HG03354 (cell line): ENCODE results near the gene SBF2.
"Not testable (repeated sequence)": the region's sequence is repeated elsewhere in the genome, so short reads cannot be mapped to it uniquely, and the experiment has no call there.

Experiments
- ATAC-seq: cut with Tn5 transposase; IDR thresholded peaks from one replicate; pipeline ENCODE4 v1.9.1; 2021; ENCODE audit warnings: mild to moderate bottlenecking; ENCODE audit not compliant: unreplicated experiment, poor library complexity, severe bottlenecking

SBF2 gene

GRCh38 chr11:9753021-9753420 lies 541.0 kb downstream of the SBF2 start:
- ATAC-seq: no peak

GRCh38 chr11:9752091-9752490 lies 541.9 kb downstream of the SBF2 start:
- ATAC-seq: no peak

DNA sequence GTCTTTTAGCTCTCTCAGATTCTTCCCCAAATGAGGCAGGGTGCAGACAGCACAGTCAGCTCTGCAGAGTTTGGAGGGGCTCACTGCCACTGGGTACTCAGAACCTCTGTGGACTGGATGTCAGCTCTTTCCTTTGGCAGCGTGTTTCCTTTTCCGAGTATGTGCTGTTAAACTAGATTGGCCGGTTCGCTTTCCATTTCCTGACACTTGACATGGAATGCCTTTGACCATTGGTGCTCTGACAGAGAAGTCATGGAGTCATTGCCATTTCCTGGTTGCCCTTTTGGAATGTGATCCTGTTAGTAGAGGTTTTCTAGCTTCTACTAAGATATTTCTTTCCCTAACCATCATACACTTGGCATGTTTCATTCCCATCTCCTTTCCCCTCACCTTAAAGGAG lies 543.5 kb downstream of the SBF2 start:
- ATAC-seq: no peak

DNA sequence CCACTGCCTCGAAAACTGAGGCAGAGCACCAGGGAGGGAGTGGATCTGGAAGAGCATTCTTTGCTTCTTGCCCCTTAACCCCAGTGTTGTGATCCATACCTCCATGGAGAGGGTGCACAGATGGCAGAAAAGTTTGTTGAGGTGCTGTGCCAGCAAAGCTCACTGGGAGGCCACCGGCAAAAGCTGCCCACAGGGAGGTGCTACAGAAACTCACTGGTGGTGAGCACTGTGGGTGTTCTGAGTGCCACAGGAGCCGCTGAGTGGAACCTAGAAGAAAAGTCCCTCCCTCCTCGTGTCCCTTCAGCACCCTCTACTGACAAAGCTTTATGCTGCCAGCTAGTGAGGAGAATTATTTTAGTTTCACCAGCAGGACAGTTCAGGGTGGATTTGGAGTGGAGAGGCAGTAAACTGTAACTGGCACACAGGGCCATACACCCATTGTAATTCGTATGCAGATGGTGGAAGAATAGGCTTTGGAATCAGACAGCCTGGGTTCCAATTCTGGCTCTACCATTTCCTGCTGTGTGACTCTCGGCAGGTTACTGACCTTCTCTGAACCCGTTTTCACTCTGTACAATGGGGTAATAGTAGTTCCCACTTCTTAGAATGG lies 545.6 kb downstream of the SBF2 start:
- ATAC-seq: peak; percentile 69

DNA sequence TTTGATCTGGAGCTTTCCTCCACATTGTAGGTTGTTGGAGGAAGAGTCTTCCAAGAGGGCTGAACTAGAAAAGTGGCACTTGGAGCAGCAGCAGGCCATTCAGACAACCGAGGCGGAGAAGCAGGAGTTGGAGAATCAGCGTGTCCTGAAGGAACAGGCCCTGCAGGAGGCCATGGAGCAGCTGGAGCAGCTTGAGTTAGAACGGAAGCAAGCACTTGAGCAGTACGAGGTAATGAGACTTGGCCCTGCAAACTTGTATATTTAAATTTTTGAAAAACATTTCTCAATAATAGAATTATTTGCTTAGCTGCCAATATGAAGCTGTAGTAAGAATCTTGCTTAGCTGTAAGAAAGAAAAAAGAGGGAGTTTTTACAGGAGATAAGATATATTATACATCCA lies 546.2 kb downstream of the SBF2 start:
- ATAC-seq: no peak

GRCh38 chr11:9747229-9747628 lies 546.8 kb downstream of the SBF2 start:
- ATAC-seq: no peak

GRCh38 chr11:9745411-9746211 lies 548.4 kb downstream of the SBF2 start:
- peak; percentile 54 for ATAC-seq

- ATAC-seq: not testable (repeated sequence)
These were observed 550.5 kb downstream of the SBF2 start for GRCh38 chr11:9743512-9743911.

DNA sequence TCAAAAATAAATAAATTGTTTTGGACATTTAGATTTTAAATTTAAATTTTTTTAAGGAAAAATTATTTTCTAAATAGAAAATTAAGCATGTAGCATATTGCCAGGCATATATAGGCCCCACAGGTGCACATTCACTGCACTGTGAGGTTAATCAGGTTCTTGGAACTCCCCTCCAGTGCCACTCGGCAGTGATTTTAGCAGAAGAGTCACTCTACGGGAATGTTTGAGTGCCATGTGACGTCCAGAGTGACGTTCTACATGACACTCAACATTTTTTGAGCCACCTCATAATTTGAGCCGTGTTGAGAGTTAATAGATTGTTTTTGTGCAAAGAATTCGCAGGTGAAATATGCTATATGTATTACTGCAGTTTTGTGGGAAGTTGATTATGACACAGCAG lies 552.8 kb downstream of the SBF2 start:
- no peak for ATAC-seq

- no peak for ATAC-seq
These were observed 553.7 kb downstream of the SBF2 start for GRCh38 chr11:9740202-9740883.

DNA sequence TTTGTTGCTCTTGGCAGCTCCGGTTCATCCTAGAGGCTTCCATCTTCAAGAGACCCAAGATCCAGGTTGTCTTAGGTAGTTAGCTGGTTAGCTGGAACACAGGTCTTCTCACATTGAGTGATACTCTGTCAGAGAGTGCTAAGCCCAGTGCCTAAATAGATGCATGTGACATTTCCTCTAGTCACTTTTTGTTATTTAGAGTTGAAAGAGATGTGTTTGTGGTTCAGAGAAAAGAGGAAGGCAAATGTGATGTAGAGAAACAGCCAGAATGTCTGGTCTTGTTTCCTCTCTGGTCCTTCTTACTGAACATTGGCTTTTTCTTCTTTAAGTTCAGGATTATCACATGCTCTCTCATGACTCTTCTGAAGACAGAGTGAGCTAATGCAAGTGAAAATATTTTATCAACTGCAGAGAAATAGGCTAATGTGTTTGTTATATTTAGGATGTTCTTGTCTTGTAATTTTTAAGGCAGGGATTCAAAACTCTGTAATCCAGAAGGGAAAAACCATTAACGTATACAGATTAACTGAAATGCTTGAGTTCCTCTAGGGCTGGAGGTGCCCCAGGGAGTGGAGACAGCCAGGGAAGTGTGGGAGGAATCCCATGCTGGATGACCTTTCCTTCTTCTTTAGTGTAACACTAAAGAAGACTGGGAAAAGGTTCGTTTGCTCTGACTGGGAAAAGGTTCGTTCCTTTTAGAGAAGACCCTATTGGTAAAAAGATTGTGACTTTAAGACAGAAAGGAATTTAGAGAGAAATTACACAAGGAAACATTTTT lies 554.7 kb downstream of the SBF2 start:
- peak; percentile 53 for ATAC-seq

- ATAC-seq: no peak
These were observed 555.3 kb downstream of the SBF2 start for GRCh38 chr11:9738707-9739106.

DNA sequence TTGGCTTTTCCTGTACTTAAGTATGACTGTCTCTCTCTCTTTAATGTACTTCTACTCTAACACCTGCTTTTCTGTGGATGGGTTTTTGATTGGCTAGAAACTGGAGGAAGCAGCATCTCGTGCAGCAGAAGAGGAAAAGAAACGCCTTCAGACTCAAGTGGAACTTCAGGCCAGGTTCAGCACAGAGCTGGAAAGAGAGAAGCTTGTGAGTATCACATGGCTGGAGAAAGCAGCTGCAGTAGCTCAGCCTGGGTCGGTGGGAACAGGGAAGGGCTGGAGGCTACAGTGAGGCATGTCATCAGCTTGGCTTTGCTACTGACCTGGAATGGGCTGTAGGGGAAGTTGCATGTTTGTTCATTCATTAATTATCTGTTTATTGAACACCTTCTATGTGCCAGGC lies 555.9 kb downstream of the SBF2 start:
- no peak for ATAC-seq

GRCh38 chr11:9736365-9736764 lies 557.7 kb downstream of the SBF2 start:
- no peak for ATAC-seq

DNA sequence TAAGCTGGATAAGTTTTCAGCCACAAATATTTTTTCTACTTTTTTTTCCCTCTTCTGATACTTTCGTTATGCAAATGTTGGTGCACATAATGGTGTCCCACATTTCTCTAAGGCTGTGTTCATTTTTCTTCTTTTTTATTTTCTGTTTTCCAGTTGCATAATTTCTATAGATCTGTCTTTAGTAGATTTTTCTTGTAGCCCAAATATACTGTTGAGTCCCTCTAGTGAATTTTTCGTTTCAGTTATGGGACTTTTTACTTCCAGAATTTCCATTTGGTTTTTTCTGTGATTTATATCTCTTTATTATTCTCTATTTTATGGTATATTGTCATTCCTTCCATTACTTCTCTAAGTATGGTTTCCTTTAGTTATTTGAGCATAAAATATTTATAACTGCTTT lies 558.1 kb downstream of the SBF2 start:
- ATAC-seq: no peak

DNA sequence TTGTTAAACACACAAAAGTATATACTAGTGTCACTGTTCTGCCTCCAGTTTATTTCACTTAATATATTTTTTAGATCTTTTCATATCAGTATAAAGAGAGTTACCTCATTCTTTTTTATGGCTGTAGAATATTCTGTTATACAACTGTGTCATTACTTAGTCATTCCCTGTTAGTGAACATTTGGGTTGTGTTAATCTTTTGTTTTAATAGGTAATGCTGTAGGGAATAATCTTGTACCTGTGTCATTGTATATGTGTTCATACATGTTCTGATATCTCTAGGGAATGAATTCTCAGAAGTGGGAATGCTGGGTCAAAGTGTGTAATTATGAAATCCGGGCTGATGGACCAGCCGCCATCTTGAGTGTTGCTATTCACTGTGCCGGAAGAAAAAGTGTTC lies 558.8 kb downstream of the SBF2 start:
- no peak for ATAC-seq

- no peak for ATAC-seq
These were observed 560.8 kb downstream of the SBF2 start for GRCh38 chr11:9733212-9733611.

GRCh38 chr11:9732453-9732852 lies 561.6 kb downstream of the SBF2 start:
- no peak for ATAC-seq

DNA sequence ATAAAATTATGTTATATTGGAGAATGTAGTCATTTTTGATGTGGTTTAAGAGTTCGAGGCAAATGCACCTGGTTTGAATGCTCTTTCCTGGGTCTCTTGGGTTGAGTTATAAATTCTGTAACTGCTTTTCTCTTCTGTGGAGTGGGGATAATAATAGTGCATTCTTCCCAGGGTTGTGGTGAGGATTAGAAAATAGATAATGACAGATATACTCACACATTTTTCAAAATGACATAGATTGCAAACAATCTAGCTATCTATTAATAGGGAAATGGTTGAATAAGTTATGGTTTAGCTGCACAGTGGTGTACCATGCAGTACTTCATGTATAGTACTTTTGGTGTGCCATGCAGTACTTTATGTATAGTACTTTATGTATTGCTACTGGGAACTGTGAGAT lies 562.8 kb downstream of the SBF2 start:
- no peak for ATAC-seq
